ENCODE data around the gene INPP5J.

INPP5J gene

DNA sequence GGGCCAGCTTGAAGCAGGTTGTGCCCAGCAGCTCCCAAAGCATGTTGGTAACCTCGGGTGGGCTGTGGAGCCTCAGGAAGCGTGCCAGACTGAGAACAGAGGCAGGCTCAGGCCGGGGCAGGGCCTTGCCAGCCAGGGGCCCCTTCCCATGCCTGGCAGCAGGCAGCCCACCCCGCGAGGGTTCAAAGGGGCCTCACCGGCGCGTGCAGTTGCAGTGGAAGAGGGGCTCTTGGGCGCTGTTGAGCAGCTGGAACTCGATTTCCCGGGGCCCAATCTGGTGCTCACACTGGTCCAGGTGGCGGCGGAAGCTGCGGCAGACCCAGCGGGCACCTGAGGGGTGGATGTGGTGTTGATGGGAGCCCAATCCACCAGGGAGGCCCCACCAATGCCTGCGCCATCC lies 13.9 kb downstream of the INPP5J start:
- no peak overlapping the region for H3K4me3 Mint-ChIP-seq
- H3K36me3 Mint-ChIP-seq = no peaks in the 10 kb centered on the region
- no peaks in the 10 kb centered on the region for H3K4me1 Mint-ChIP-seq
- no peaks in the 10 kb centered on the region for H3K9me3 Mint-ChIP-seq
- H3K27me3 Mint-ChIP-seq = peaks cover 19 to 29% of the 10 kb centered on the region in 2 donors
- H3K27ac Mint-ChIP-seq = no peak overlapping the region
- no peak for DNase-seq
- ATAC-seq (replicated peaks) = no peak

DNA sequence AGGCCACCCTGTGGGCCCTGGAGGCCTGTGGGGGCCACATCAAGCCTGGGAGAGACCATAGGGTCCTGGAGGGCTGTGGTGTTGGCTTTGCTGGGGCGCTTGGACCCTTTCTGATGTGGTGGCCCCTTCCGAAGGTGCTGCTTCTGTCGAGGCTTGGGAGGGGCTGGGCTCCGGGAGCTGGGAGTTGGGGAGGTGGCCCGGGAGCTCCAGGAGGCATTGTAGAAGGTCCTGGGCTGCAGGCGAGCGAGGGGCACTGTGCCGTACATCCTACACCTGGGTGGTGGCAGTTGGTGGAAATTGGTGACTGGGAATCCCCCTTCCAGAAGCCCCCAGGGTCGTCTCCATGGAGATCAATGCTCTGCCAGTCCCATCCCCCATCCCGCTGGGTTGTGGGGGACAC lies 15.0 kb downstream of the INPP5J start:
- Mint-ChIP-seq H3K9me3 (no peaks in the 10 kb centered on the region), H3K4me3 (no peak overlapping the region)
- no peak for ATAC-seq (replicated peaks)

DNA sequence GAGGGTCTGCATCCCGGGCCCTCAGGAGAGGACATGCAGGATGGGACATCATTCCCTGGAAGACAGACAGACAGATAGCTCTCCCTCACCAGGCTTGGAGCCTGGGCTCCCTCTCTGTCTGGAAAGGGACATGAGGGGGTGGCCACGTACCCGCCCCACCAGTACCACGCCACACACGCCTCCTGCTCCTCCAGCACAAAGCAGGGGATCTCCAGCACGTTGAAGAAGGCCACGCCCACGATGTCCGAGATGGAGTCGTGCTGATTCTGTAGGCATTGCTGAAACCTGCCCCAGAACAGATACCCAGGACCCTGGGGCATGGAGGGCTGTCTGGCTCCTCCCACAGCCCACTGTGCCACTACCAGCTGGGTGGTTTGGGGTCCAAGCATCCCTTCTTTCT lies 15.4 kb downstream of the INPP5J start:
- H3K27ac Mint-ChIP-seq = no peak overlapping the region
- peaks cover 24 to 36% of the 10 kb centered on the region in 2 donors for H3K27me3 Mint-ChIP-seq
- no peak for ATAC-seq (replicated peaks)
- H3K4me1 Mint-ChIP-seq = no peaks in the 10 kb centered on the region
- no peaks in the 10 kb centered on the region for H3K36me3 Mint-ChIP-seq
- no peaks in the 10 kb centered on the region for H3K9me3 Mint-ChIP-seq
- no peak overlapping the region for H3K4me3 Mint-ChIP-seq
- no peak for DNase-seq

More for the DNA sequence above, 15.0 kb downstream of the INPP5J start:
- Mint-ChIP-seq H3K27ac (no peak overlapping the region), H3K4me1 (no peaks in the 10 kb centered on the region), H3K36me3 (no peaks in the 10 kb centered on the region), H3K27me3 (peaks cover 22 to 34% of the 10 kb centered on the region in 2 donors)
- no peak for DNase-seq

DNA sequence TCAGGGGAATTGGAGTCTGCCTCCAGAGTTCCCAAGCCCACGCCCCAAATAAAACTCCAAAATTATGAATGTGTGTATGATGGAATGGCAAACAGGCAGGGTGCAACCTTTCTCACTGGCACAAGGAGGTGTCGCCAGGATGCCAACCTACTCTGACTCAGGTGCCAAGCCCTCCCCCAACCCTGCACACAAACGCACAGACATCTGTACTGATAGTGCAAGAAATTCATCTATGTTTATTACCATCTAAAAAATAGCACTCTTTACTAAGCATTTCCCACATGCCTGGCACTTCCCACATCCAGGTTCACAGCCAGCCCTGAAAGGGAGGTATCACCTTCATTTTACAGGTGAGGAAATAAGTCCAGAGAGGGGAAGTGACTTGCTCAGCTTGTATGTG lies 16.3 kb downstream of the INPP5J start:
- DNase-seq (no peak), ATAC-seq (replicated peaks) (no peak)
- Mint-ChIP-seq H3K27me3 (peaks cover 26 to 36% of the 10 kb centered on the region in 2 donors), H3K4me1 (no peaks in the 10 kb centered on the region), H3K27ac (no peak overlapping the region), H3K36me3 (no peaks in the 10 kb centered on the region), H3K4me3 (no peak overlapping the region), H3K9me3 (no peaks in the 10 kb centered on the region)

DNA sequence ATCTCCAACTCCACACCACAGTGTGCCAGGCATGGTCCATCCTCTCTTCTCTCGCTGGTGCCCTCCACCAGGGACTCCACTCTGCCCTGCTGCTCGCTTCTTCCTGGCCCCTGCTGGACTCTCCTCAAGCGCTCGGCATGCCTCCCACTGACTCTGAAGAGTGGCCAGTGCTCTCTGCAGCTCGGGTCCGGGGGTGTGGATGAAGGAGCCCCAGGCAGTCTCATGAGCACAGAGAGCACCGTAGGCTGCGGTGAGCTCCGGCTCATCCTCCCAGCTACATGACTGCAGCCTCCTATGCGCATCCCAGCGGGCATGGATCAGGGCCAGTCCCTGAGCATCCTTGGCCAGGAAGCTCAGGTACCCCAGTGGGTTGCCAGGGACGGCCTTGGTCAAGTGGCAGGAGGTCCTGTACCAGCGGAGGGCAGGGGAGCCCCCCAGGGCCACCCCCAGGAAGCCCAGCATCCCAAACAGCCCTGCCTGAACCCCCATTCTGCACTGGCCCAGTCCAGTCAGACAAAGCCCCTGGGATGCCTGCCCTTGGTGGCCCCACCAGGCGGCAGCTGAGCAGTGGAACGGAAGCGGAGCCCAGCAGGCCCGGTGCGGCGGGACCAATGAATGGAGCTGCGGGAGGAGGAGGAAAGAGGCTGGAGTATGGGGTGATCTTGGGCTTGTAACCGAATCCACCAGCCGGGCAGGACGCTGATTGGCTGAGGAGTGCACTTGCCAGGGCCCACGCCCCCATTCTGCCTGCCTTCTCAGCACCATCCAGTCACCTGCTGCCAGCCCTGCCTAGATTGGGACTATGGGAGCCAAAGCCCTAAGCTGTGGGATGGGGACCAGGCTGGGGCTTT lies 17.3 kb downstream of the INPP5J start, which contains the start of gene PLA2G3:
TSS of gene PLA2G3 (minus strand) at position 643 of the 851 bp plus-strand sequence. CDS start at position 489, 154 bp downstream.
- Mint-ChIP-seq H3K27ac (no peak within 1 kb of the TSS), H3K27me3 (peaks cover 26 to 36% of the 10 kb centered on the region in 2 donors), H3K36me3 (peaks cover 0 to 1% of the 10 kb centered on the region in 2 donors), H3K4me1 (no peaks in the 10 kb centered on the region), H3K9me3 (peaks cover 0 to 6% of the 10 kb centered on the region in 2 donors), H3K4me3 (no peak within 1 kb of the TSS)
- DNase-seq (no peak), ATAC-seq (replicated peaks) (no peak)

DNA sequence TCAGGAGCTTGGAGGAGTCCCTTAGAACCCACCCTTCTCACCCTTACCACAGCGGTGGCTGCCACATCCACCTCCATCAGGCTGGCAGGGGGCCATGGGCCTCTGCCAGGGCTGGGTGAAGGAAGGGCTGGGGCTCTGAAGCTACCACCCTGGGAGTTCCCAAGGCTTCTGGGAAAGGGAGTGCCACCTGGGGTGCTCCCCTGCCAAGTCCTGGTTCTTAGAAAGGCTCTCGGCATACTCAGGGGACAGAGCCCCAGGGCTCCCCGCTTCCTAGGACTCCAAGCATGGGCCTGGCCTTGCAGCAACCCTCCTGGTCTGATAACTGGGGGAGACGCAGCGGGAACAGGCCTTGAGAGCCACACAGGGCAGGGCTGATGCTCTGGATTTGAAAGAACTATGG lies 18.0 kb downstream of the INPP5J start:
- Mint-ChIP-seq H3K36me3 (peaks cover 0 to 3% of the 10 kb centered on the region in 2 donors), H3K9me3 (peaks cover 0 to 7% of the 10 kb centered on the region in 2 donors), H3K4me1 (no peaks in the 10 kb centered on the region), H3K27me3 (peaks cover 26 to 36% of the 10 kb centered on the region in 2 donors), H3K27ac (no peak overlapping the region), H3K4me3 (no peak overlapping the region)
- DNase-seq (no peak), ATAC-seq (replicated peaks) (no peak)

DNA sequence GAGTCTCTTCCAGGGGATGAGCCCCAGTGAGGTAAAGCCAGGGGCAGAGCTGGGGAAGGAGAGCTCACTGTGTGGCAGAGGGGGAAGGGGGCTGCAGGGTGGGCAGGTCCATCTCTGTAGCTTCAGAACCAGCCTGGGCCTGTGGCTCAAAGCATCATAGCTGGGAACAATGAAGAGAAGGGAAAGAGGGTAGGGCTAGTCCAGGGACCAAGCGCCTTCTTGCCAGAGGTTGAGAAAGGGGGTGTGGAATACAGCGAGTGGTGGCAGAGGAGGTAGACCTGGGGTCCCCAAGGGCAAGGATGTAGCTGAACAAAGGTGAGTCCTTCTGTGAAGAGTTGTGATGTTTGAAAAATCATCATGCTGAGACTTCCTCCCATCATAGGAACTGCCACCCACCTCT lies 18.8 kb downstream of the INPP5J start:
- DNase-seq (no peak), ATAC-seq (replicated peaks) (no peak)
- Mint-ChIP-seq H3K27ac (no peak overlapping the region), H3K27me3 (peaks cover 26 to 36% of the 10 kb centered on the region in 2 donors), H3K4me1 (no peaks in the 10 kb centered on the region), H3K4me3 (no peak overlapping the region), H3K36me3 (peaks cover 0 to 3% of the 10 kb centered on the region in 2 donors), H3K9me3 (peaks cover 0 to 7% of the 10 kb centered on the region in 2 donors)

DNA sequence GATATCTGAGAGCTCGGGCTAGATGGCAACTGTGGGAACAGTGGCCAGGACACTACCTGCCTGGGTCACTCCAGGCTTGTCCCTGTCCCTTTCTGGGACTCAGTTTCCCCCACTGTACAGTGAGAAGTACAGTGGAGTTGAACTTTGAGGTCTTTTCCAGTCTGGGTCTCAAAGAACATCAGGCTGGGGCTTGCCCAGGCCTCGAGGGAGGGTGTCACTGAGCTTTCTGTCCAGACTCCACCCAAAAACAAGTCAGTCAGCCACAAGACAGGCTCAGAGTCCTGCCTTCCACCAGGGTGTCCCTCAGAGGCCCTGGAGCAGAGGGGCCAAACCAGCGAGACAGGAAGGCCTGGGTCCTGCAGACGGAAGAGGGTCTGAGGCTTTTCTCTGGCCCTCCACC lies 19.5 kb downstream of the INPP5J start:
- DNase-seq (no peak), ATAC-seq (replicated peaks) (no peak)
- Mint-ChIP-seq H3K27me3 (peaks cover 26 to 36% of the 10 kb centered on the region in 2 donors), H3K27ac (no peak overlapping the region), H3K9me3 (peaks cover 0 to 7% of the 10 kb centered on the region in 2 donors), H3K4me1 (no peaks in the 10 kb centered on the region), H3K4me3 (no peak overlapping the region), H3K36me3 (peaks cover 0 to 3% of the 10 kb centered on the region in 2 donors)

DNA sequence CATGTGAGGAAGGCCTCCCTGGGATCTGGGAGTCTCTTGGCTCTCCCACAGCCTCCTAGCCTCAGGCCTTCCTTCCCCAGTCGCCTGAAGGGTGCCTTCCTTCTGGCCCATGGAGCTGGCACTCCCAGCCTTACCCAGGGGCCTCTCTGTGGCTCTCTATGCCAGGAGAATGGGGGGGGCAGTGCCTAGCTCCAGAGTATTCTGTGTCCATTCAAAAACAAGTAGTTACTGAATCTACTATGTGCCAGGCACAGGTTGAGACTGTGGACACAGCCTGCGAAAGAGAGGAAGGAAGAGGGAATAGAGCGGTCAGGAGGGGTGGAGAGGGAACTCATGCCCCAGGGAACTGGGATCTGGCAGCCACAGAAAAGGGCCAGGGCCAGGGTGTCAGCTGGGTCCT lies 20.3 kb downstream of the INPP5J start:
- Mint-ChIP-seq H3K27ac (no peak overlapping the region), H3K4me3 (no peak overlapping the region), H3K27me3 (peaks cover 26 to 32% of the 10 kb centered on the region in 2 donors), H3K9me3 (peaks cover 0 to 7% of the 10 kb centered on the region in 2 donors), H3K36me3 (peaks cover 0 to 3% of the 10 kb centered on the region in 2 donors), H3K4me1 (no peaks in the 10 kb centered on the region)
- ATAC-seq (replicated peaks) (no peak), DNase-seq (no peak)

DNA sequence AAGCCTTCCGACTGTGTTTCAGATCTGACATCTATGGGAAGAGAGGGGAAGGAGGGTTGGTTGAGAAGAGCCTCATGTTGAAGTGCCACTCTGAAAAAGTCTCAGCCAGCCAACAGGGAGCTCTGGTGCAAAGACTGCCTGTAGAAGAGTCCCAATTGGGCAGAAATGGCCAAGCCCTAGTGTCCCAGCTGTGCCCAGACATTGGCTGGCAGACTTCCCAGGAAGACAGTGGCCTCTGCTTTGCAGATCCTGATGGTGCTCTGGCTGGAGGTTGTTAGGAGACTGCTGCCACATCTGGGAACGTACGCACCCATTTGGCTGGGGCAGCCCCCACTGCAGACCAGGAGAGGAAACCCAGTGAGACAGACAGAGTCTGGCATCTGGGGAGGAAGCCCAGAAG lies 20.8 kb downstream of the INPP5J start:
- H3K27me3 Mint-ChIP-seq = peaks cover 26 to 28% of the 10 kb centered on the region in 2 donors
- no peak overlapping the region for H3K27ac Mint-ChIP-seq
- H3K9me3 Mint-ChIP-seq = peaks cover 0 to 7% of the 10 kb centered on the region in 2 donors
- DNase-seq = no peak
- no peaks in the 10 kb centered on the region for H3K4me1 Mint-ChIP-seq
- peaks cover 0 to 3% of the 10 kb centered on the region in 2 donors for H3K36me3 Mint-ChIP-seq
- no peak for ATAC-seq (replicated peaks)
- no peak overlapping the region for H3K4me3 Mint-ChIP-seq

DNA sequence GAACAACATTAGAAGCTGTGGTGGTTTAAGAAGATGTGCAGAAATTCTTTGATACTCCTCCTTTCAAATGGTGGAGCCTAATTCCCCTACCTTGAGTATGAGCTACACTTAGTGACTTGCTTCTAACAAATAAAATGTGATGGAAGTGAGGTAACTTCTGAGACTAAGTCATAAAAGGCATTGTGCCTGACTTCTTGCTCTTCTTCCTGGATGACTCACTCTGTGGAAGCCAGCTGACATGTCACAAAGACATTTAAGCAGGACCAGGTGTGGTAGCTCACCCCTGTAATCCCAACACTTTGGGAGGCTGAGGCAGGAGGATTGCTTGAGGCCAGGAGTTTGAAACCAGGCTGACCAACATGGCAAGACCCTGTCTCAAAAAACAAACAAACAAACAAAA lies 21.5 kb downstream of the INPP5J start:
- H3K9me3 Mint-ChIP-seq = peaks cover 0 to 7% of the 10 kb centered on the region in 2 donors
- peaks cover 26 to 28% of the 10 kb centered on the region in 2 donors for H3K27me3 Mint-ChIP-seq
- ATAC-seq (replicated peaks) (no peak), DNase-seq (no peak)
- H3K4me1 Mint-ChIP-seq = peaks cover 0 to 1% of the 10 kb centered on the region in 2 donors
- no peak overlapping the region for H3K27ac Mint-ChIP-seq
- peaks cover 0 to 3% of the 10 kb centered on the region in 2 donors for H3K36me3 Mint-ChIP-seq
- no peak overlapping the region for H3K4me3 Mint-ChIP-seq

DNA sequence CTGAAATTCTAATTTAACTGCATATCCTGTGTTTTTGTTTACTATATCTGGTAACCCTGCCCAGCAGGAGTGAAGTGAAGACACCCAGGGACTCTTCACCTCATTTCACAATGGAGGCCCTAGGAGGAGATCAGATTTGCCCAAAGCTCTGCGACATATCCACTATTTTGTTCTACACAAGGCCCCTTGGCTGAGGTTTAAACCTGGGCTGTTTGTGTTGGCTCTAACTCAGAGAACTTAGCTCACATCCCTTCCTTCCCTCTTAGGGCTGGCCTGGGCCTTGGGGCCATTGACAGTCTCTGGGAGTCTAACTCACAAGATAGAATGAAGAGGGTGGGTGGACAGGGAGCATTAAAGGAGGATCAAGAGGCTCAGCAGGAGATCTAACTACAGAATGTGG lies 25.7 kb downstream of the INPP5J start:
- Mint-ChIP-seq H3K36me3 (peaks cover 0 to 3% of the 10 kb centered on the region in 2 donors), H3K27me3 (peaks cover 6 to 23% of the 10 kb centered on the region in 2 donors), H3K27ac (no peak overlapping the region), H3K4me1 (peaks cover 0 to 1% of the 10 kb centered on the region in 2 donors), H3K4me3 (no peak overlapping the region), H3K9me3 (peaks cover 0 to 7% of the 10 kb centered on the region in 2 donors)
- DNase-seq (no peak), ATAC-seq (replicated peaks) (no peak)

DNA sequence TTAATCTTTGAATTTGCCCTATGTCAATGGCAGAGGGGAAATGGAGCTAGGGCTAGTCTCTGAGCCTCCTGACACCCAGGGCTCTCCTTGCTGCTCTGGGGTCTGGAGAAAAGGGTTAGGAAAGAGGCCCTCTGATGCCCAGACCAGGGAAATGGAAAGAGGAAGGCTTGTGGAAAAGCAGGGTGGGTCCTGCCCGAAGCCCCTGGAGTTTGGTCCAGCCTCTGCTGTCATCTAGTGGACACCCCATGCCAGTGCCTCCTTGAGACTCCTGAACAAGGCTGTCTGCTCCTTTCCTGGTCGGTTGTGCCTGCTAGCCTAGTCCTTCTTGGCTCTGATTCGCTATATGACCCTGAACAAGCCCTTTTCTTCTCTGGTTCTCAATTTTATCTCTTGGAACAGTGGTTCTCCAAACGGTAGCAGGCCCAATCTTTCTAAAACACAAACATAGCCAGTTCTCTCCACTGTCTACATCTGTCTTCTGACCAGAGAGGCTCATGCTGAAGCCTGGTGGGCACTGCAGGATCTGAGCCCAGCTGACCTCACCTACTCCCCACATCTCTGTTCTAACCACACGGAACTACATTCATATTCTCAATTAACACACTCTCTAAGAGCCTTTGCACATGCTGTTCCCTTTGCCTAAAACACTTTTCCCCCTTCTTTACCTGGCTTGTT lies 26.3 kb downstream of the INPP5J start:
- ATAC-seq (replicated peaks) = peak; percentile 79 to 85
- peak; percentile 24 for DNase-seq
- Mint-ChIP-seq H3K4me3 (no peak overlapping the region), H3K36me3 (peaks cover 0 to 3% of the 10 kb centered on the region in 2 donors), H3K4me1 (peaks cover 0 to 1% of the 10 kb centered on the region in 2 donors), H3K27ac (no peak overlapping the region), H3K9me3 (peaks cover 0 to 7% of the 10 kb centered on the region in 2 donors), H3K27me3 (peaks cover 9 to 29% of the 10 kb centered on the region in 2 donors)

DNA sequence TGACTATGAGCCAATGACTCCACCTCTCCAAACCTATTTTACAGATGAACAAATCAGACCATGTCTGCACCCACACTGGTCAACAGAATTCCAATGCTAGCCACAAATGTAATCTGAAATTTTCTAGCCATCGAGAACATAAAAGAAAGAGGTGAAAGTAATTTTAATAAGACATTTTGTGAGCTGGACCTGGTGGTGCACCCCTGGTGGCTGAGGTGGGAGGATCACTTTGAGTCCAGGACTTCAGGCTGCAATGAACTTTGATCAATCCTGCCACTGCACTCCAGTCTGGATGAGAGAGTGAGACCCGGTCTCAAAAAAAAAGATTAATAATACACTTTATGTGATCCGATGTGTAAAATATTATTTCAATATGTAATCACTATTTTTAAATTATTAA lies 27.8 kb downstream of the INPP5J start:
- Mint-ChIP-seq H3K27me3 (peaks cover 9 to 38% of the 10 kb centered on the region in 2 donors), H3K27ac (no peak overlapping the region), H3K9me3 (no peaks in the 10 kb centered on the region), H3K4me1 (peaks cover 0 to 1% of the 10 kb centered on the region in 2 donors), H3K4me3 (no peak overlapping the region), H3K36me3 (no peaks in the 10 kb centered on the region)
- no peak for DNase-seq
- ATAC-seq (replicated peaks) = no peak

Measured in stimulated activated naive B cell treated with anti-CD40 and anti-IgM and Interleukin-4, amounts not matched to agents 10 μg/mL and 1 μg/mL and 100 μg/mL, for 72 hours (primary cell).